D341Med (cell line): Measurements from ENCODE around the gene HMGB1.
"Not testable (repeated sequence)": the region's sequence is repeated elsewhere in the genome, so short reads cannot be mapped to it uniquely, and the experiment has no call there.

ENCODE experiments used
- DNase-seq: peaks from one replicate; pipeline ENCODE4 v3.0.0; 2012; ENCODE audit warnings: low spot score

Gene HMGB1

GRCh38 chr13:30466358-30466714, 600 bp upstream of the HMGB1 start:
- DNase-seq = peak; percentile 45

GRCh38 chr13:30465343-30465592, 468 bp downstream of the HMGB1 start:
- DNase-seq = no peak

GRCh38 chr13:30464496-30465342, 1.0 kb downstream of the HMGB1 start:
- peak; percentile 81 for DNase-seq

GRCh38 chr13:30463787-30464495, 1.8 kb downstream of the HMGB1 start:
- DNase-seq = peak; percentile 45

- DNase-seq = not testable (repeated sequence)
These were observed 4.3 kb downstream of the HMGB1 start for GRCh38 chr13:30461279-30462066.

- DNase-seq = no peak
These were observed 8.3 kb downstream of the HMGB1 start for GRCh38 chr13:30457306-30457891.

GRCh38 chr13:30456290-30456689, 9.4 kb downstream of the HMGB1 start:
- no peak for DNase-seq

GRCh38 chr13:30454991-30455390, 10.7 kb downstream of the HMGB1 start:
- no peak for DNase-seq

- no peak for DNase-seq
These were observed 12.0 kb downstream of the HMGB1 start for GRCh38 chr13:30453727-30454126.

GRCh38 chr13:30451476-30451875, 14.3 kb downstream of the HMGB1 start:
- not testable (repeated sequence) for DNase-seq

GRCh38 chr13:30450066-30450465, 15.7 kb downstream of the HMGB1 start:
- no peak for DNase-seq

GRCh38 chr13:30448441-30448840, 17.3 kb downstream of the HMGB1 start:
- no peak for DNase-seq

- no peak for DNase-seq
These were observed 19.6 kb downstream of the HMGB1 start for GRCh38 chr13:30446126-30446500.

- no peak for DNase-seq
These were observed 21.8 kb downstream of the HMGB1 start for GRCh38 chr13:30443957-30444404.

GRCh38 chr13:30443491-30443890, 22.2 kb downstream of the HMGB1 start:
- DNase-seq = not testable (repeated sequence)

- no peak for DNase-seq
These were observed 22.8 kb downstream of the HMGB1 start for GRCh38 chr13:30442926-30443325.

GRCh38 chr13:30440910-30441703, 24.6 kb downstream of the HMGB1 start:
- no peak for DNase-seq

- DNase-seq = no peak
These were observed 27.4 kb downstream of the HMGB1 start for GRCh38 chr13:30438286-30438685.

- no peak for DNase-seq
These were observed 28.6 kb downstream of the HMGB1 start for GRCh38 chr13:30437177-30437576.

GRCh38 chr13:30435911-30436451, 29.8 kb downstream of the HMGB1 start:
- DNase-seq = no peak

GRCh38 chr13:30431269-30431940, 34.3 kb downstream of the HMGB1 start:
- DNase-seq = no peak
